Skeletal muscle cell (primary cell): Measurements from ENCODE around the gene PHF12.

Experiments used
- DNase-seq: peaks from one replicate; pipeline ENCODE4 v3.0.0-alpha.2; 2010; ENCODE audit warnings: low read depth
- H3K4me3 ChIP-seq: 2 replicates; pipeline ENCODE4 v1.5.1; 2011; ENCODE audit warnings: low read depth, mild to moderate bottlenecking, control low read depth, low read length, moderate library complexity

Gene PHF12

DNA sequence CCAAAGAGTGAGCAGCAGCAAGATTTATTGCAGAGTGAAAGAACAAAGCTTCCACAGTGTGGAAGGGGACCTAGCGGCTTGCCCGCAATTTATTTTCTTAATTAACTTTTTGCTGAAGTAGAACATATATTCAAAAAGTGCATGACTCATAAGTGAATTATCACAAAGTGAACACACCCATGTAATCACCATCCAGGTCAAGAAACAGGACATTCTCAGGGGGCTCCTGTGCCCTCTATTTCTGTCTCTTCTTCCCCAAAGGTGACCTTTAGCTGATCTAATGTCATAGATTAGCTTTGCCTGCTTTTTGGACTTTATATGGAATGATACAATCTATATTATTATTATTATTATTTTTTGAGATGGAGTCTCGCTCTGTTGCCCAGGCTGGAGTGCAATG, 76.6 kb downstream of the PHF12 start:
- DNase-seq, result no peak

DNA sequence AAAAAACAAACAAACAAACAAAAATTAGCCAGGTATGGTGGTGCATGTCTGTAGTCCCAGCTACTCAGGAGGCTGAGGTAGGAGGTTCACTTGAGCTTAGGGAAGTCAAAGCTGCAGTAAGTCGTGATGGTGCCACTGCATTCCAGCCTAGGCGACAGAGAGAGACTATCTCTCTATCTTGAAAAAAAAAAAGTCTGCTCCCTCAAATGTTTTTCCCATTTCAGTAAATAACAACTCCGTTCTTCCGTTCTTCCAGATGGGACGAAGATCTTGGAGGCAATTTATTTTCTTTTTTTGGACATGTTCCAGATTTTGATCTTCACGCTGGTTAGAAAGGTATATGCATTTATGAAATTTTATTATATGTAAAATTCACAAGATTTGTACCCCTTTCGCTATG, 77.5 kb downstream of the PHF12 start:
- no peak for DNase-seq
- no peak overlapping the region for H3K4me3 ChIP-seq

More for the DNA sequence above, 76.6 kb downstream of the PHF12 start:
- H3K4me3 ChIP-seq, result no peak overlapping the region

DNA sequence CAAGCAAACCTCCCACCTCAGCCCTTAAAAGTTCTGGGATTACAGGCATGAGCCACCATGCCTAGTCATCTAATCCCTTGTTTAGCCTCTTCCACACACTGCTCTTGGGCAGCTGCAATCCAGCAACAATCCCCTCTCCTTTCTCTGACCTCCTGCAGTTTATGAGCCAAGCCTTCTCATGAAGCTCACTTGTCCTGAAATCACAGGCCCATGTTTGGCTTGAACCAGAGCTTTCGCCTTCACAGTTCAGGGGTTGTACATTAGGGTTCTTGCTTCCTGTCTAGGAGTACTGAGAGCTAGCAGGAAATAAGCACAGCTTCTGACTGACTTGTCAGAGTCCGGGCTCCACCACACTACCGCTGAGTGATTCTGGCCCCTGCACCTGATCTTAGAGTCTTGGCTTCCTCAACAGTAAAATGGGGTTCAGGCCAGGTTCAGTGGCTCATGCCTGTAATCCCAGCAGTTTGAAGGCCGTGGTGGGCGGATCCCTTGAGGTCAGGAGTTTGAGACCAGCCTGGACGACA, 80.2 kb downstream of the PHF12 start:
- DNase-seq, result no peak
- no peak overlapping the region for H3K4me3 ChIP-seq

GRCh38 chr17:28867276-28867675, 84.0 kb downstream of the PHF12 start:
- no peak for DNase-seq

GRCh38 chr17:28865946-28866752, 85.2 kb downstream of the PHF12 start:
- DNase-seq, result no peak
- no peak overlapping the region for H3K4me3 ChIP-seq

More at GRCh38 chr17:28867276-28867675, 84.0 kb downstream of the PHF12 start:
- no peak overlapping the region for H3K4me3 ChIP-seq

- no peak overlapping the region for H3K4me3 ChIP-seq
- DNase-seq, result no peak
Observed at GRCh38 chr17:28864991-28865849, 86.1 kb downstream of the PHF12 start.

- no peak overlapping the region for H3K4me3 ChIP-seq
- no peak for DNase-seq
Observed at GRCh38 chr17:28863953-28864352, 87.4 kb downstream of the PHF12 start.

DNA sequence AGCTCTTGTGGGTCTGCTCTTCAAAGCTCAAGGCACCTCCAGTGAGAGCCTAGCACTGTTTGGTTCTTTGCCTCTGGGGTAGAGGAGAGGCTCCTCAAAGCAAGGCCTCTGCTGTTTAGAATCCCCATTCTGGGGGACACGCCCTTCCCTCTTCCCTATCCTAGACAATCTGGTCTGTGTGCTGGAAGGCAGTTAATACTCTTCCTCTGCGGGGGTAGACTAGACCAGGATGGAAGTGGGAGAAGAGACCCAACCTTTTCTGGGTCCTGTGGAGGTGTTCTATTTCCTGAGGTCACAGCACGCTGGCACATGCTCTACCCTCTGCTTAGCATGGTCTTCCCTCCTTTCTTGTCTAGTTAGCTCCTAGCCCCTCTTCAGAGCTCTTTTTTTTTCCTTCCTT, 88.8 kb downstream of the PHF12 start:
- DNase-seq, result no peak
- no peak overlapping the region for H3K4me3 ChIP-seq

- no peak for DNase-seq
- no peak overlapping the region for H3K4me3 ChIP-seq
Observed at GRCh38 chr17:28861393-28862203, 89.7 kb downstream of the PHF12 start.

DNA sequence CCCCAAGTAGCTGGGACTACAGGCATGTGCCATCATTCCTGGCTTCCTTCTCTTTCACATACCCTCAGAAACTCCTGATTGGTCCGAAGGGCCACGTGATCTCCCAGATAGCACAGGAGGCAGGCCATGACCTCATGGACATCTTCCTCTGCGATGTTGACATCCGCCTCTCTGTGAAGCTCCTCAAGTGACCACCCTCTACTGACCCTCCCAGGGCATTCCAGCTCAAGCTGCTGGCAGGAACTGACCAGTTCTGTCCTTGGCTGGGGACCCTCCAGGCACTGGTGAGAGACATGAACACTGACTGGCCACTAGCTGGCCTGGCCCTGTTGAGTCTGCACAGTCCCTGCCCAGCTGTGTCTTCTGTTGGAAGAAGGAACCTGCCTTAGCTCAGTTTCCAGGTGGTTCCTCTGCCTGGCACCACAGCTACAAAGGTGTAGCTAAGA, 90.9 kb downstream of the PHF12 start:
- no peak overlapping the region for H3K4me3 ChIP-seq
- DNase-seq, result no peak

DNA sequence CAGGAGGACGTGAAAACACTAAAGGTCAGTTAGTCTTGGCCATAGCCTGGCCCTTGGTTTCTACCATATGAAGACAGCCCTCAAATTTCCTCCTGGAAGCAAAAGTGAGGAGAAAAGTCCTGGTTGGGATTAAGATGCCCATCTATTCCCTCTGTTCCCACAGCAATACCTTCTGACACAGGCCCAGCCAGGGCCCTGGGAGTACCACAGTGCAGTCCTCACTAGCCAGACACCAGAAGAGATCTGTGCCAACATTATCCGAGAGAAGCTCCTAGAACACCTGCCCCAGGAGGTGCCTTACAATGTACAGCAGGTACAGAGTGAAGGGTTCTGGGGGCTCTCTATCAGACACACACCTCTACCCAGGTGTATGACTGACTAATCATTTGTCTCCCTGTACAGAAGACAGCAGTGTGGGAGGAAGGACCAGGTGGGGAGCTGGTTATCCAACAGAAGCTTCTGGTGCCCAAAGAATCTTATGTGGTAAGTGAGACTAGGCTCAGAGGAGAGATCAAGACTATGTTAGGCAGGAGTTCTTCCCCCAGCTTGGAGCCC, 92.4 kb downstream of the PHF12 start:
- no peak overlapping the region for H3K4me3 ChIP-seq
- no peak for DNase-seq

GRCh38 chr17:28857905-28858800, 93.2 kb downstream of the PHF12 start:
- H3K4me3 ChIP-seq, result no peak overlapping the region
- DNase-seq, result no peak

DNA sequence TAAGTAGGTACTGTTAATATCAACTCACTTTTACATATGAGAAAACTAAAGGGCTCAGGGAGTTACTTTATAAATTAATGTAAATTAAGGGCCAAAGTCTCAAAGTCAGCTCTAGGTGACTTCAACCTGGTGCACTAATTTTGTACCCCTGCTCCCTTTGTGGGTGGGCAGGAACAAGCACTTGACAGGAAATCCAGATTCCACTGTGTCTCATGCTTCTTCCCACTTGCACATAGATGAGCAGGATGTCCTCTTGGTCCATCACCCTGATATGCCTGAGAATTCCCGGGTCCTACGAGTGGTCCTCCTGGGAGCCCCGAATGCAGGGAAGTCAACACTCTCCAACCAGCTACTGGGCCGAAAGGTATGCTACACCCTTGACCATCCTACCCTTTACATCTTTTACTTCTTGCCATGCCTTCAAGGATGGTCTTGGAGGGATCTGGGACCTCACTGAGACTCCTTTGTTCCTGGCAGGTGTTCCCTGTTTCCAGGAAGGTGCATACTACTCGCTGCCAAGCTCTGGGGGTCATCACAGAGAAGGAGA, 95.2 kb downstream of the PHF12 start:
- DNase-seq, result no peak
- no peak overlapping the region for H3K4me3 ChIP-seq

- H3K4me3 ChIP-seq, result peak overlapping the region; percentile 77
- DNase-seq, result no peak
Observed at GRCh38 chr17:28855336-28855679, 96.0 kb downstream of the PHF12 start.
